ENCODE measurements around the gene ZNF469. TPM values are rescaled to one million over a fixed set of nuclear protein-coding genes. Genes with fewer than 3 reads are reported as not detected.

The ZNF469 gene
- polyA plus RNA-seq, 3 donors = 0.02 to 0.16 (median 0.10) TPM

GRCh38 chr16:88405216-88406060, 22.7 kb downstream of the ZNF469 start:
- no peak overlapping the region for H3K27ac Mint-ChIP-seq
- intact Hi-C loops (cut with micrococcal nuclease) = no loop called here
- Histone ChIP-seq H3K27me3 (ENCODE audit: control insufficient read depth in 2 of 2, insufficient read depth in 2 of 2, low read length in 2 of 2) (no peaks in the 10 kb centered on the region), H3K4me1 (ENCODE audit: control insufficient read depth in 1 of 2, insufficient read depth in 2 of 2, low read length in 2 of 2) (peaks cover 18 to 23% of the 10 kb centered on the region in 2 donors), H3K36me3 (replicated peaks in 1 of 2; ENCODE audit: control insufficient read depth in 1 of 2, insufficient read depth in 2 of 2, low read length in 2 of 2) (no peaks in the 10 kb centered on the region), H3K4me3 (replicated peaks in 1 of 3; ENCODE audit: low read depth in 2 of 3, low read length in 3 of 3) (no peak overlapping the region), H2AFZ (ENCODE audit: insufficient read depth, low read depth, low read length, poor library complexity, severe bottlenecking) (no peak overlapping the region), H4K20me1 (ENCODE audit: insufficient read depth, low read length) (no peaks in the 10 kb centered on the region), H3K27ac (ENCODE audit: low read depth in 1 of 2, low read length in 2 of 2) (no peak overlapping the region), H3K9ac (ENCODE audit: insufficient read depth, low read length, poor library complexity, severe bottlenecking) (no peak overlapping the region), H3K9me3 (replicated peaks in 1 of 2; ENCODE audit: control insufficient read depth in 1 of 2, insufficient read depth in 1 of 2, low read length in 2 of 2) (no peaks in the 10 kb centered on the region), H3K79me2 (ENCODE audit: insufficient read depth, low read length) (no peaks in the 10 kb centered on the region), H3K4me2 (replicated peaks; ENCODE audit: extremely low read depth, low read length, poor library complexity, severe bottlenecking) (no peak overlapping the region)
- WGBS (ENCODE audit: insufficient coverage) = 80% methylated on average over 19 of the region's 29 CpGs
- DNase-seq = no peak
- peaks cover 0 to 3% of the 10 kb centered on the region in 2 donors for H3K36me3 Mint-ChIP-seq
- TF ChIP-seq, protein P1, sequence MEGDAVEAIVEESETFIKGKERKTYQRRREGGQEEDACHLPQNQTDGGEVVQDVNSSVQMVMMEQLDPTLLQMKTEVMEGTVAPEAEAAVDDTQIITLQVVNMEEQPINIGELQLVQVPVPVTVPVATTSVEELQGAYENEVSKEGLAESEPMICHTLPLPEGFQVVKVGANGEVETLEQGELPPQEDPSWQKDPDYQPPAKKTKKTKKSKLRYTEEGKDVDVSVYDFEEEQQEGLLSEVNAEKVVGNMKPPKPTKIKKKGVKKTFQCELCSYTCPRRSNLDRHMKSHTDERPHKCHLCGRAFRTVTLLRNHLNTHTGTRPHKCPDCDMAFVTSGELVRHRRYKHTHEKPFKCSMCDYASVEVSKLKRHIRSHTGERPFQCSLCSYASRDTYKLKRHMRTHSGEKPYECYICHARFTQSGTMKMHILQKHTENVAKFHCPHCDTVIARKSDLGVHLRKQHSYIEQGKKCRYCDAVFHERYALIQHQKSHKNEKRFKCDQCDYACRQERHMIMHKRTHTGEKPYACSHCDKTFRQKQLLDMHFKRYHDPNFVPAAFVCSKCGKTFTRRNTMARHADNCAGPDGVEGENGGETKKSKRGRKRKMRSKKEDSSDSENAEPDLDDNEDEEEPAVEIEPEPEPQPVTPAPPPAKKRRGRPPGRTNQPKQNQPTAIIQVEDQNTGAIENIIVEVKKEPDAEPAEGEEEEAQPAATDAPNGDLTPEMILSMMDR (IDR thresholded peaks at IDR 0.05) = no peak
- H3K27me3 Mint-ChIP-seq (ENCODE audit: low read depth in 3 of 3) = peaks cover 3 to 7% (median 6%) of the 10 kb centered on the region in 3 donors
- peaks cover 25% of the 10 kb centered on the region for H3K4me1 Mint-ChIP-seq
- no peak overlapping the region for H3K4me3 Mint-ChIP-seq
- H3K9me3 Mint-ChIP-seq = peaks cover 0 to 3% (median 0%) of the 10 kb centered on the region in 7 donors

GRCh38 chr16:88406096-88407041, 23.6 kb downstream of the ZNF469 start:
- Histone ChIP-seq H3K9ac (ENCODE audit: insufficient read depth, low read length, poor library complexity, severe bottlenecking) (no peak overlapping the region), H3K27ac (ENCODE audit: low read depth in 1 of 2, low read length in 2 of 2) (no peak overlapping the region), H3K27me3 (ENCODE audit: control insufficient read depth in 2 of 2, insufficient read depth in 2 of 2, low read length in 2 of 2) (no peaks in the 10 kb centered on the region), H3K4me2 (replicated peaks; ENCODE audit: extremely low read depth, low read length, poor library complexity, severe bottlenecking) (no peak overlapping the region), H2AFZ (ENCODE audit: insufficient read depth, low read depth, low read length, poor library complexity, severe bottlenecking) (no peak overlapping the region), H3K36me3 (replicated peaks in 1 of 2; ENCODE audit: control insufficient read depth in 1 of 2, insufficient read depth in 2 of 2, low read length in 2 of 2) (no peaks in the 10 kb centered on the region), H4K20me1 (ENCODE audit: insufficient read depth, low read length) (no peaks in the 10 kb centered on the region), H3K4me1 (ENCODE audit: control insufficient read depth in 1 of 2, insufficient read depth in 2 of 2, low read length in 2 of 2) (peaks cover 18 to 23% of the 10 kb centered on the region in 2 donors), H3K9me3 (replicated peaks in 1 of 2; ENCODE audit: control insufficient read depth in 1 of 2, insufficient read depth in 1 of 2, low read length in 2 of 2) (no peaks in the 10 kb centered on the region), H3K79me2 (ENCODE audit: insufficient read depth, low read length) (no peaks in the 10 kb centered on the region), H3K4me3 (replicated peaks in 1 of 3; ENCODE audit: low read depth in 2 of 3, low read length in 3 of 3) (no peak overlapping the region)
- Mint-ChIP-seq H3K27ac (peak overlapping the region in 4 of 7 donors; percentile 26 to 83 (median 39)), H3K4me1 (peaks cover 25% of the 10 kb centered on the region), H3K9me3 (peaks cover 0 to 3% (median 0%) of the 10 kb centered on the region in 7 donors), H3K27me3 (ENCODE audit: low read depth in 3 of 3) (peaks cover 3 to 5% (median 5%) of the 10 kb centered on the region in 3 donors), H3K36me3 (peaks cover 0 to 3% of the 10 kb centered on the region in 2 donors), H3K4me3 (no peak overlapping the region)
- 86% methylated on average over 32 of the region's 39 CpGs for WGBS (ENCODE audit: insufficient coverage)
- DNase-seq = no peak
- intact Hi-C loops (cut with micrococcal nuclease) = no loop called here
- TF ChIP-seq, protein P1 (IDR thresholded peaks at IDR 0.05) = no peak

All from CD14-positive monocyte (primary cell).